GM21786 (cell line): ENCODE data around the gene MIP.
"Not testable (repeated sequence)": the region's sequence is repeated elsewhere in the genome, so short reads cannot be mapped to it uniquely, and the experiment has no call there.

Experiments used
- ATAC-seq: cut with Tn5 transposase; IDR thresholded peaks from one replicate; pipeline ENCODE4 v1.9.1; 2021; ENCODE audit not compliant: unreplicated experiment

The MIP gene

GRCh38 chr12:56411781-56412639, 42.4 kb downstream of the MIP start:
- no peak for ATAC-seq

- no peak for ATAC-seq
Observed at GRCh38 chr12:56410768-56411167, 43.7 kb downstream of the MIP start.

- no peak for ATAC-seq
Observed at GRCh38 chr12:56408799-56409417, 45.5 kb downstream of the MIP start.

- ATAC-seq, result not testable (repeated sequence)
Observed at GRCh38 chr12:56404227-56404626, 50.2 kb downstream of the MIP start.

GRCh38 chr12:56401612-56402011, 52.8 kb downstream of the MIP start:
- ATAC-seq, result not testable (repeated sequence)

GRCh38 chr12:56401125-56401524, 53.3 kb downstream of the MIP start:
- not testable (repeated sequence) for ATAC-seq
